ENCODE measurements around the gene CLDND2.

The CLDND2 gene

DNA sequence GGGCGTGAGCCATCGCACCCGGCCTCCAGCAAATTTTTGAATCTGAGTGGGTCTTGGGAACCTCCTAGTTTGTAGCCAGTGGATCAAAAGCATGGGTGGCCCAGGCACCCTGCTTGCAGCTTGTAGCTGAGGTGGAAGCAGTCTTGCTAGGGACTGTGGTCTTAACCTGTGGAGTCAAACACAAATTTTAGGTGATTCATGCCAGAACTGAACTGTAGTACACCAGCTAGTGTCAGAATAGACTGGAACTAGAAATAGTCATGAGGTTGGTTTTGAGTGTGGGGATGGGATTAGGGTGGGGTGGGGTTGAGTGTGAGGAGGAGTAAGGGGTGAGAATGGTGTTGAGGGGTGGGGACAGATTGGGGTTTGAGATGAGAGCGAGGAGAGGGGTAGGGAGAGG, 13.2 kb upstream of the CLDND2 start:
- no peak for DNase-seq (ENCODE audit: low spot score)

DNA sequence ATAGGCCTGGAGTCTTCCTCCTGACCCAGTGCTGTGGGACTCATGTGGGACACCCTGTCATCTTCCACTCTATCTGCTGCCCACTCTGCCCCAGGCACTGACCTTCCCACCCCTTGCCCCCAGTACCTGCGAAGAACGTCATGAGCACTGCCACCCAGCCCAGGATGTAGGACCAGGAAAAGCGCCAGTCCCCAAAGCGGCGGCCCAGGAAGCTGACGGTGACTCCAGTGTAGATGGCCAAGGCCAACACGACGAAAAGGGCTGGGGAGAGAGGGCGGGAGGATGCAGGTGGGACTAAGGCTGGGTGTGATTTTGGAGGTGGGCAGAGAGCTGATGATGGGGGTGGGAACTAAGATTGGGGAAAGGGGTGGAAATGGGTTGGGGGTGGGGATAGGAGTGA, 11.6 kb upstream of the CLDND2 start:
- DNase-seq (ENCODE audit: low spot score), result no peak

DNA sequence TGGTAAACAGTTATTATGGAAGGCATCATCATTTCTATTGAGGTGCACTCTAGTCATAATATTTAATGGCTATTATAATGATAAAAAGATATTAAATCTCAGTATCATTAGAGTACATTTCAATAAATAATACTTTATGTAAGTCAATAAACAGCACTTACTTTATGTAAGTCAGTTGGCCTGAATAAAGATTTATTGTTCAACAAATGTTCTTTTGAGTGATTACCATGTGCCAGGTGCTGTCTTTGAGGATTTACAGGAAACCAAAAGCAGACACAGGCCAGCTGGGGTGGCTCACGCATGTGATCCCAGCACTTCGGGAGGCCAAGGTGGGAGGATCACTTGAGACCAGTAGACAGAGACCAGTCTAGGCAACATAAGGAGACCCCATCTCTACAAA, 8.6 kb upstream of the CLDND2 start:
- no peak for DNase-seq (ENCODE audit: low spot score)

DNA sequence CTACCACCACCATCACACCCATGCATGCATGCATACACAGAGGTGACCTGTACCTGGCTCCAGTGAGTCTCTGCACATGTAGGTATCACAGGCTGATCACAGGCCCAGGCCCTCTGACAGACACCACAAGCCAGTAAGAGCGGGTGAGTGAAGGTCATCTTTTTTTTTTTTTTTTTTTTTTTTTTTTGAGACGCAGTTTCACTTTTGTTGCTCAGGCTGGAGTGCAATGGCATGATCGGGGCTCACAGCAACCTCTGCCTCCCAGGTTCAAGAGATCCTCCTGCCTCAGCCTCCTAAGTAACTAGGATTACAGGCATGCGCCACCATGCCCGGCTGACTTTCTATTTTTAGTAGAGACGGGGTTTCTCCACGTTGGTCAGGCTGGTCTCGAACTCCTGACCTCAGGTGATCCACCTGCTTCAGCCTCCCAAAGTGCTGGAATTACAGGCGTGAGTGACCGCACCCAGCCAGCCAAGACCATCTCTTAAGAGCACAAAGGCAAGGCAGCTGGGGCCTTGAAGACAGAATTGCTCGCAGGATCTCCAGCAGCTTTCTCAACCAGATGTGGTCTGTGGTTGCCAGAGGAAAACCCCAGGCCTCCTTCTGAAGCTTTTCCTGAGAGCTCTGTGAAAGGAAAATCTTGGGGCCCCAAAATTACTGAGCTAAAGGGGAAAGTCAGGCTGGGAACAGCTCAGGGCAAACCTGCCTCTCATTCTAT, 6.9 kb upstream of the CLDND2 start:
- no peak for DNase-seq (ENCODE audit: low spot score)

DNA sequence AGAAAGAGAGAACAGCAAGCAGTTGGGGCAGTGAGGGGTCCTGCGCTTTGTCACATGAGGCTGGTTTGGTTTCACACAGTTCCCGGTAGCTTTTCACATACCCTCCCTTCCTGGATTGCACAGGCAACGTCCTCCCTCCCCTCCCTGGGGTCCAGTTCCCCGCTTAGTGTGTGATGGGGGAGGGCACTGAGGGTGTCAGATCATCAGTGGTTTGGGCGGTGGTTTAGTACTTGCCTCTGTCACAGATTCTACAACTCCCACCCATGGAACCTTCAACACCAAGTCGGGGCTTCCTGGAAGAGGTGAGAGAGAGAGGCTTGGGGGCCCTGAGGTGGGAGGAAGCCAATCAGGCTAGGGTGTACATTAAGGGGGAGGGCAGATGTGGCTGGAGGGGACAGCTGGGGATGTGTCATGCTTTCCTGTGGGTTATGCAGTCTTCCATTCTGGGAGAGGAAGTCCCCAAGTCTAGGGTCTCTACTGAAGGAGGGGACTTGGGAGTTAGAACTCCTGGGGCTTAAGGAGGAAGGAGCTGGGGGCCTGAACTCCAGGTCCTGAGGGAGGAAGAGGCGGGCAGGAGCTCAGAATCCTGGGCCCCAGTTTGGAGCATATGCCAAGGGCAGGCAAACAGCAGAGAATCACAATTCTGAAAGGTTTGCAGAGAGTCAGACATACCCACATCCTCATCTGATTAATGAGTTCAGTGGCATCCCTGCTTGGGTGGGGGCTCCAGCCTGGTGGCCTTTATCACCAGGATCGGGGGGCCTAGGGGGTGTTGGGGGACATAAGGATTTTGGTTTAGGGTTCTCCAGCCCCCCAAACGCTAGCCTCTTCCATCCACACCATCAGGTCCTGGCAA, 4.1 kb upstream of the CLDND2 start, which contains the start of gene NKG7:
NKG7 (minus strand) TSS at position 6 of the 856 bp plus-strand sequence. CDS start 119 bp downstream, outside the sequence.
- no peak for DNase-seq (ENCODE audit: low spot score)

DNA sequence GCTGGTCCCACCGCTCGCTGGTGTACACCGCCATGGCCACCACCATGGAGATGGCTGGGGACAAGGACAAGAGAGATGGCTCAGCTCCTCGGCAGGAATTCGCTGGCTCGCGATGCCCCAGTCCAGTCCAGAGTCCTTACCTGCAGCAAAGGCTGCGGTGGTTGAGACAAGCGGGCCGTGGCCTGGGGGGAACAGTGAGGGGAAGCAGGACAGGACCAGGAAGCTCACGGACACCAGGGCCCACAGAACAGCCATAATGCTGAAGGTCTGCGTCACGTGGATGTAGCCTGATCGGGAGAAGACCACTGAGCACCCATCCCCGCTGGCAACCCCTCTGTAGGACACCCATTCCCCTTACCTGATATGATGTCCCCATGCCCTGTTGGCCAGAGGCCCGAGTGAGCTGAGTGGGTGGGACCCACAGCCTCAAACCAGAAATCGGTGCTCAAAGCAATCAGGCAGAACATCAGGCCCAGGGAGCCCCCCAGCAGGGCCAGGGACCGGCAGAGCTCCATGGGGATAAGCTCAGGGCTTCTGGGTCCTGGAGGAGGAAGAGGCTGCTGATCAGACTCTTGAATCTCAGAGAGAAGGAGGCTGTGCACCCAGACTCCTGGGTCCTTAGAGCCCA, 3.3 kb upstream of the CLDND2 start:
- DNase-seq (ENCODE audit: low spot score), result no peak

DNA sequence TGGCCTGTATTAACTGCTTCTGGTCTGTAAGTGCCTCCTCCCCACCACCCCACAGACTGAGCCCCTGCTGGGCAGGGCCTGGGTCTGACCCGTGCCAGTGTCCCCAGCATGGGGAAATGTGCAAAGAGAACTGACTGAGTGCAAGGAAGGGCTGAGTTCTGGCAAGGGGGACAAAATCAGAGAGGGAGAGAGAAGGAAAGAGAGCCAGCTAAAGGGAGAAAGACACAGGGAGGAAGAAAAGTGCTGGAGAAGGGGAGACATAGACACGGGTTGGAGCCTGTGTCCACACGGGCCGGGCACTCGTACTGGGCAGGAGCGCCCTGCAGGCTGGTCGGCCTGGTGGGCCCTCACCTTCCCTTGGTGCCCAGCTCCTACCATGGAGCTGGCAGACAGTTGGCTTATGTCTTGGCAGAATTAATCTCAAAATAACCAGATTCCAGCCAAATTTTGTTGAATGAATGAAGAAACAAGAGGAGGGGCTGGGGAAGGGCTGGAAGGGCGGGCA, 2.4 kb upstream of the CLDND2 start:
- DNase-seq (ENCODE audit: low spot score), result no peak

DNA sequence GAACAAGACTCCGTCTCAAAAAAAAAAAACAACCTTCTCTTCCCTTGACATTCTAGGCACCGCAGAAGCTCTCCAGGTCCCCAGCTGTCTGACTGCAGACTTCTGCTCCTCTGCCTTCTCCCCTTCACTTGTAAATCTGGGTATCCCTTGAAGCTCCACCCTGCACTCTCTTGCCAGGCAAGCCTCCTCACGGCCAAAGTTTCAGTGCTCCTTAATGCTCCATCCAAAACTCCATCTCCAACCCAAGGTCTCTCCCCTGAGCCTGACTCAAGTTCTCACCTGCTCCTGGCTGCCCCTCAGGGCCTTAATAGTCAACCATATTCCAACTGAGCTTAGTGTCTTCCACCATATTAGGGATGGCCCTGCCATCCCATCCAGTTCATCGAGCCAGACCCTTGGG, 1.4 kb upstream of the CLDND2 start:
- DNase-seq (ENCODE audit: low spot score), result no peak

DNA sequence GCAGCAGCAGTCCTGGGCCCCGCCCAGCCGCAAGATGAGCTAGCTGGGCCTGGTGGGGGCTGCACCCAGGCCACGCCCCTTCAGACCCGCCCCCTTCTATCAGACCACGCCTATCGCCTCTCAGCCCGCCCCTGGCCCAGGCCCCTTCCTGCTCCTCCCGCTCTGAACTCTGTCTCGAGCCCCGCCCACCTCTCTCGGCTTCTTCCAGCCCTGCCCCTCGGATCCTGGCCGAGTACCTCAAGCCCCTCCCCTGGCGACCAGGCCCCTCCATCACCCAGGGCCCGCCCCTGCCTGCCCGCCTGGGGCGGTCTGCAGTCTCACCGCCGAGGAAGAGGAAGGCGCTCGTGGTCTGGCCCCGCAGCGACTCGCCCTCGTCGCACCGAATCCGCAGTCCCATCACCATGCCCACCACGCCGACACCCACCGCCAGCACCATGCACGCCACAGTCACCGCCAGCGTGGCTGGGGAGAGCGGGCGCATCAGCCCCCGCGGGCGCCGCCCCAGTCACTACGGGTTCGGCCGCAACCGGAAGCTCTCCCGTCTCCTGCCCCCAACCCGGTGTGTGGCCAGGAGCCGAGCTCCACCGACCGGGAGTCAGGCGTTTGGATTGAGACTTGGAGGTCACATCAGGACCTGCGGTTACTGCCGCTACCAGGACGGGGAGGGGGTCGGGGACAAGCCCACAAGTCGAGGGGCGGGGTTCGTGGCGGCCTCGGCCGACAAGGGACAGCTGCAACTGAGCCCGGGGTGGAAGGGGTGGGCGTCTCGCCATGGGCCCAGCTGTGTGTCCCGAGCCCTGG, 1.0 kb downstream of the CLDND2 start:
- DNase-seq (ENCODE audit: low spot score), result peak; percentile 99

DNA sequence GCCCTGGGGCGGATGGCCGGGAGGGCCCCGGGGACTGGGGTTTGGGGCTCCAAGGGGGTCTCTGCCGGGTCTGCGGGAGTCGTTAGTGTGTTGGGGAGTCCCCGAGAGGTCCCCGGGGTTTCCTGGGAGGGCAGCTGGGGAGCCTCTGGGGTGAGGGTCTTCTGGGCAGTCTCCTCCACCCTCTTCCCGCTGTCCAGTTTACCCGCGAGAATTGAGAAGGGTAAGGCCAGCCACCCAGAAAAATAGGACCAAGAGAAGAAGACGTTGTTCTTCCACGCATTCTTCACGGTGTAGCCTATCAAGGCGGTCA, 1.6 kb downstream of the CLDND2 start:
- DNase-seq (ENCODE audit: low spot score), result no peak

DNA sequence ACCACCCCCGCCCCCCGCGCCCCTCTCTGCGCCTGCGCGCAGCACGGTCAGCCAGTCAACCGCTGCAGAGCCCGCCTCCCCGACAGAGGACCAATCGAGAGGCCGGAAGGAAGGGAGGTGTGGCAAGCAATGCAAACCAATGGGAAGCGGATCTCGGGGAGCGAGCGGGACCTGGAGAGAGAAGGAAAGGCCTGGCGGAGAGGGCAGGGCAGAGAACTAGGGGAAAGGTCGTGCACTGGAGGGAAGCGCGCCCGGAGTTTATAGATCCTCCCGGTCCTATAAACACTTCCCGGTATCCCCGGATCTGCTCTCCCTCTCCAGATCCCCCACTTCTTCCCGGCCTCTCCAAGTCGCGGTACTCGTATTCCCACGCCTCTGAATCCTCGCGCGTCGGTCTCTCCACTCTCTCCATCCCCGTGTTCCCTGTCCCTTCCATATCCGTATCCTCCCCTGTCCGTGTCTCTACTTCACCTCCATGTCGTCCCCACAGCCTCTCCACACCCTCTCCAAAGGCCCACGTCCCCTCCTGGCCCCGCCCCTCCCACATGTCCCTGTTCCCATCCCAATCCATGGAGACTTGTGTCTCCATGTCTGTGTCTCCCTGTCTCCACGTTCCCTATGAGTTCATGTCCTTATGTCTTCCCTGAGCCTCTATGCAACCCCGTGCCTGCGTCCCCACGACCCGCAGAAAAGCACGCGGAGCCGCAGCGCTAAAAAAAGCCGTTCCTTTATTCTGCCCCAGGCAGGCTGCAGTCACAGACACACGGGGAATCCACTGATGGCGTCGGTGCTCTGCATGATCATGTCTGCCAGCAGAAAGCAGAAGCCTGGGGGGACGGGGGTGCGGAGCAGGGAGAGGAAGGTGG, 2.2 kb downstream of the CLDND2 start:
- peak; percentile 98 for DNase-seq (ENCODE audit: low spot score)

DNA sequence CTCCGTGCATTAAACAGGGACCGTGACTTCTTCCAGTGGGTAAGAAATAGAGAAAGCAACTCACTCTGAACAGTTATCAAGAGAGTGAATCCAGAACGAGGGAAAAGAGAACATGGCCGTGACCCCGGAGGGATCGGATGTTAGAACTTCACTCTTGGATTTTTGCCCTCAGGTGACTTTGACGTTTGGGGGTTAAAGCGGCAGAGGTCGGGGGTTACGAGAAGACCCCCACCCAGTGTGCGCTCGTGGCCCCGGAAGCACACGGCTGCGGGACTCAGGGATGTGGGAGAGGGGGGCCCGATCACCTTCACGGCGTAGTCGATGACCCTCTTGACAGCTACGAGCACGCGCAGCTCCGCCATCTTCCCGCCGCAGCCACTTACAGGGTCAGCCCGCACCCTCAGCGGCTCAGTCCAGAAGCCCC, 2.8 kb downstream of the CLDND2 start, which contains the start of gene ETFB:
ETFB (minus strand) TSS at position 424 of the 424 bp plus-strand sequence; CDS start at position 362, 62 bp downstream.
- no peak for DNase-seq (ENCODE audit: low spot score)

DNA sequence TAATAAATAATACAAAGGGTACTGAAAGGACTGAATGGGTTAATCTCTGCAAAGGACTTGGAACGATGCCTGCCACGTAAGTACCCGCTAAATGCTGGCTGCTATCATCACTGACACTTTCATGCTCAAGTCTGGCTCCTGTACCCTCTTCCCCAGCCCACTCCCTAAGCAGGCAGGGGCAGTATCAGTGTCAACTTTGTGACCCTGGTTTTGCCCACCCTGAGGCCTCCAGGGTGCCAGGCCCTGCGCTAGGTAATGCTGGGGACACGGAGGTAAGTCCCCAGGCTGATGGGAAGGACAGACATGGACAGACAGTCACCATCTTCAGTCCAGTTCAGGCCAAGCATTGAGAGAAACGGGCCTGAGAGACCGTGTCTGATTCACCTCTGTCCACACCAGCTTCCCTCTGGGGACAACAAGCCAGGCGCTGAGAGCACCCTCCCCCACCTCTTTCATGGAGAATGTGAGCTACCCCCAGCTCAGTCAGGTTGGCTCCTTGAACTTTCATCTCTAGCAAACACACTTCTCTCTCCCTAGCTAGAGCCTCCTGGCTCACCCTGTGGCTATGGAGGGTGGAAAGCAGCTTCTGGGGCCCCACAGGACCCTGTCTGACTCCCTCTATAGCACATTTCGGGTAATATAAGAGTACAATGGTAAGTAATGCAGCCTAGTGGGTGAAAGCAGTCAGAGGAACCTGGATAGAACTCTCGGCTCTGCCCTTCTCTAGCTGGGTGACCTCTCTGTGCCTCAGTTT, 3.4 kb downstream of the CLDND2 start:
- DNase-seq (ENCODE audit: low spot score), result peak; percentile 30

DNA sequence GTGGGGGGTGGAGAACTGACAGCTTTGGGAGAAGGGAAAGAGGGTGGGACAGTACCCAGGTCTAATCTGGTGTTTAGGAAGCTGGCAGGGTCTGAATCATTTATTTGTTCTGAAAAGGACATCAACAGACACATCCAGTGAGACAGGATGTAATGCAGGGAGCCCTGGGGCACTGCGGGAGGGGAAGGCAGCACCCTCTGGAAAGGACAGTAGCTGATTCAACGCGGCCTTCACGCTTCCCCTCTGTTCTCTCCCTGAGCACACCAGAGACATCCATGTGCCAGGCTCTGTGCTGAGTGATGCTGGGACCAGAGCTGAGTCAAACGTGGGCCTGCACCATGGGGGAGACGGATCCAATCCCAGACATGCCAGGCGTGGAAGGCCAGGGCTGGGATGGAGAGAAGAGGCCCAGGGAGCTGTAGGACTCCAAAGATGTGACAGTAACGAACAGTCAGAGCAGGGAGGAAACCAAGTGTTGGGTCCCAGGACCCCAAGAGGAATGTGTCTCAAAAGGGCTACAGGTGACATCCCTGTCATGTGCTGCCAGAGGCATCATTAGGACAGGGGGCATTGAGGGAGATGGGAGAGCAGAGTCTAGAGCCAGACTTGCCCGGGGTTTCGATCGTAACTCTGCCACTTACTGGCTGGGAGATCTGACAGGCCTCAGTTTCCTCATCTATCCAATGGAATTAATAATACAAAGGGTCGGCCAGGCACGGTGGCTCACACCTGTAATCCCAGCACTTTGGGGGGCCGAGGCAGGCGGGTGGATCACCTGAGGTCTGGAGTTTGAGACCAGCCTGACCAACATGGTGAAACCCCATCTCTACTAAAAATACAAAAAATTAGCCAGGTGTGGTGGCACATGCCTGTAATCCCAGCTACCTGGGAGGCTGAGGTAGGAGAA, 4.3 kb downstream of the CLDND2 start:
- no peak for DNase-seq (ENCODE audit: low spot score)

DNA sequence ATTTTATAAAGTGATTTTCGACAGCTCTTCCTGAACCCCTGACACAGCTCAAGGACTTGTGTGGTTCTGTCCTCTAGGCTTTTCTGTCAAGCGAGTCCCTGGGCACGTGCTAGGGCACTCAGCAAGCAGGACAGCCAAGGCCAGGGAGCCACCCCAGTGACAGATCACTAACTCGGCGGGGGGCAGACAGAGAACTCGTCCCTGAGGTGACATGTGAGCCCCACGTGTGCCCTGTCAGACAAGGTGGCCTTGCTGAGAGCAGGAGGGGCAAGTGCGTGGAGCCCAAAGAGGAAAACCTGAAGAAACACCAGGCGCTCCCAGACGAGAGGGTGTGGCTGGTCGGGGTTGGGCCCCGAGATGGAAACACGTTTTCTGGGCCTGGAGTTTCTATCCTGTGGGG, 7.6 kb downstream of the CLDND2 start:
- no peak for DNase-seq (ENCODE audit: low spot score)

DNA sequence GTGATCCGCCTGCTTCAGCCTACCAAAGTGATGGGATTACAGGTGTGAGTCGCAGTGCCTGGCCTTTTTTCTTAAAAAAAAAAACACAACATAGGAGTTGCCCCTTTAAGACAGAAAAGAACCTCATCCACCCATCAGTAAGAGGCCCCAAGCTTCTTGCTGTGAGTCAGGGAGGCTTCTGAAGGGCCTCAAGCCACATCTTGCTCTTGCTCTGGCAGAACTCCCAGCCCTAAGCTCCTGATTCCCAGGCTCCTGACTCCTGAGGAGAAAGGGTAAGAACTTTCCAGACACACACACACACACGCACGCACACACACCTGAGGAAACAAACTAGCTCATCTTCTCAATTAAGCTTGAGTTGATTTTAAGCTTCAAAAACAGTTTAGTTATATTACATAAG, 9.5 kb downstream of the CLDND2 start:
- peak; percentile 90 for DNase-seq (ENCODE audit: low spot score)

DNA sequence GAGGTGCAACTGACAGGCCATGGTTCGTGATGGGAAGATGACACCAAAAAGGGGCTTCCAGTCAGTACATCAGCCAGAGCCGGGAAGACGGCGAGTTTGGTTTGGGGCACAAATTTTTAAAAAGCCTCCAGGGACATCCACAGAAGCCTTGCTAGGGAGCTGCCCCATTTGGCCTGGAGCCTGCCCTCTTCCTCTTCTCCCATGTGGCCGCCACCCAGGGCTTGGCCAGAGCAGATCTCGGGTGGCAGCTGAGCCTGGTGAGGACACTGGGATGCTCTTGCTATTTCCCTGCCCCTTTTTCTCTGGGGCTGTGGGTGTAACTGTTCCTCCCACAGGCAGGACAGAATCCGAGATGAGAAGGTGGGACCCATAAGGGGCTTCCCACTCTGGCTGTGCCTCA, 10.9 kb downstream of the CLDND2 start:
- DNase-seq (ENCODE audit: low spot score), result no peak

DNA sequence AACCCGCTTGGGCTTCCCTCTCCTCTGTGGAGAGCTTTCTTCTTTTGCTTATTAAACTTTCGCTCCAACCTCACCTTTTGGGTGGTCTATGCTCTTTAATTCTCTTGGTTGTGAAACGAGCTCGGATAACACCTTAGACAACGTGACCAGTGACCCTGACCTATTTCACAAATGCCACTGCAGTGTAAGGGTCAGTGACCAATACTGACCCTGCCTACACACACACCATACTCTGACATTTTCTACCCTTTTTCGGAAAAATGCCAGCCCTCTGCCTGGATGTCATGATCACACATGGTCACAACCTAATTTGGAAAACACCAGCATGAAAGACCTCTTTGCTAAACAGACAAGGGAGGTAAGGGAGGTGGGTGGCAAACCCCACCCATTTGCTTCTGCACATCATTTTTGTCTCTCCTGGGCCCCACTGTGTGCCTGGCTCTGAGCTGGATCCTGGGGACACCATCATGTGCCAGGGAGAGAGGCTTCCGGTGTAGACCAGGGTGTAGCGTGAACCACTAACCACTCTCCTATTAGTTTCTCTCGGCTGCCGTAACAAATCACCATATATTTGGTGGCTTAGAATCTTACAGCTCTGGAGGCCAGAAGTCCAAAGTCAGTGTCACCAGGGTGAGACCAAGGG, 12.5 kb downstream of the CLDND2 start:
- no peak for DNase-seq (ENCODE audit: low spot score)

DNA sequence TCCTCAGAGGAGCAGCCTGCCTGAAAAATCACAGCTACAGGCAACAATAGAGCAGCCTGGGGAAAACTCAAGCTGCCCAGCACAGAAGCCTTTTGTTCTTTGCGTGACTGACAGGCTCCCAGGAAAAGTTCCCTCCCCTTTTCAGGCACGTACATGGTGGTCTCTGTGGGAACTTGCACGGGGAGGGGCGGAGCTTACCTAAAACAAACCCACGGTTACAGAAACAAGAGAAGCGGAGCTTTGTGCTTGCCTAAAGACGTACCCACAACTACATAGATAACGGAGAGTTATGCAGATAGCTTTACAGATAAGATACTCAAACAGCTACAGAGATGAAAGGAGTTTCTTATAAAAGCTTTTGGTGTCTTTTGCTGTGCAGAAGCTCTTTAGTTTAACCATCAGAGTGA, 14.1 kb downstream of the CLDND2 start:
- no peak for DNase-seq (ENCODE audit: low spot score)
